Measurements from ENCODE around the gene HCN1. TPM values are rescaled to one million over a fixed set of nuclear protein-coding genes. Genes with fewer than 3 reads are reported as not detected.

Gene HCN1
- total and polyA plus RNA-seq, 2 of the 8 experiments (the other 6 are each of a cell fraction or from before 2014, with no cell fraction given) = 1.1 to 6.7 TPM

DNA sequence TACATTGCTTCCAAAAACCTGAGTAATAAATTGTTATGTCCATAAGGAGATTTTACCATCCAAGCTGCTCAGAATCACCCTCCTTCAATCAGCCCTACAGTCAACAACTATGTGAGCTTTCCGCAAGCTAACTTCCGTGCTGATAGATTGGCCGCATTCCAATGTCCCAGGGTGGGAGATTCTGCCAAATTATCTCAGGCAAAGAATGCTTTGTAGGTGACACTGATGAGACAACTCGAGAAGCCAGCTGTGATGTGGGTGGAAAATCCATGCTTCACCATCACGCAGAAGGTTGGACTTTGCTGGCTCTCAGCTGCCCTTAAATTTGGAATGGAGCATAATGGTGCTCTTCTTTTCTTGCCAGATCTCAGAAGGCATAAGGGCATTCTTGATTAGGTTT is 44.9 kb upstream of the HCN1 start:
- DNase-seq (ENCODE audit: low read depth in 1 of 2, low spot score in 2 of 2) (no peak), FAIRE-seq (peak; percentile 45)
- Histone ChIP-seq H3K27ac (ENCODE audit: low read depth, low read length) (no peak overlapping the region), H3K18ac (ENCODE audit: extremely low read depth, low read length) (no peak overlapping the region), H3K36me3 (ENCODE audit: control insufficient read depth in 2 of 4, insufficient read depth in 4 of 4, low read length in 3 of 4) (no peaks in the 10 kb centered on the region), H3K4me3 (ENCODE audit: extremely low read depth in 1 of 4, insufficient read depth in 2 of 4, low read depth in 3 of 4, low read length in 4 of 4) (no peak overlapping the region), H3K79me2 (ENCODE audit: control insufficient read depth in 1 of 2, insufficient read depth in 2 of 2, low read length in 2 of 2) (no peaks in the 10 kb centered on the region), H3K14ac (ENCODE audit: insufficient read length) (no peak overlapping the region), H4K8ac (ENCODE audit: extremely low read depth, insufficient read depth, low read length) (no peak overlapping the region), H3K4ac (replicated peaks; ENCODE audit: insufficient read length, low read depth, low read length) (no peak overlapping the region), H2BK120ac (replicated peaks; ENCODE audit: low read depth, low read length) (no peak overlapping the region), H3K56ac (replicated peaks; ENCODE audit: insufficient read length, low read depth, low read length) (no peak overlapping the region), H3K9me3 (ENCODE audit: insufficient read depth in 2 of 2, low read depth in 1 of 2, low read length in 1 of 2) (no peaks in the 10 kb centered on the region), H3K79me1 (ENCODE audit: low read depth, low read length) (no peaks in the 10 kb centered on the region), H4K5ac (ENCODE audit: insufficient read length, low read depth, low read length) (no peak overlapping the region), H3K9ac (replicated peaks in 1 of 4; ENCODE audit: extremely low read depth in 1 of 4, low read depth in 3 of 4, low read length in 3 of 4) (no peak overlapping the region), H2BK12ac (ENCODE audit: low read depth, low read length) (no peak overlapping the region), H3K27me3 (replicated peaks in 1 of 4; ENCODE audit: control insufficient read depth in 3 of 4, extremely low read depth in 1 of 4, insufficient read depth in 3 of 4, low read length in 3 of 4) (no peaks in the 10 kb centered on the region), H4K20me1 (replicated peaks in 1 of 2; ENCODE audit: control insufficient read depth in 1 of 2, insufficient read depth in 2 of 2, low read length in 2 of 2) (no peaks in the 10 kb centered on the region), H2BK5ac (ENCODE audit: low read depth, low read length) (no peak overlapping the region), H3K23ac (ENCODE audit: insufficient read length) (no peak overlapping the region), H2AFZ (ENCODE audit: low read length) (peak overlapping the region; percentile 61; the same call in 1 of the 2 replicates), H3K23me2 (ENCODE audit: low read depth, low read length) (no peaks in the 10 kb centered on the region; the same call in 1 of the 2 replicates), H3K4me1 (replicated peaks in 1 of 4; ENCODE audit: control insufficient read depth in 3 of 4, insufficient read depth in 4 of 4, low read length in 3 of 4) (0 out of 7 replicates have a peak, but pooled peaks cover 0 to 1% (median 0%) of the 10 kb centered on the region in 4 experiments), H4K91ac (replicated peaks; ENCODE audit: insufficient read length, low read length) (no peak overlapping the region), H3K4me2 (ENCODE audit: insufficient read depth in 1 of 2, low read depth in 2 of 2, low read length in 2 of 2) (no peak overlapping the region), H2BK20ac (ENCODE audit: low read length) (no peak overlapping the region), H2AK5ac (ENCODE audit: low read depth, low read length) (no peak overlapping the region), H2BK15ac (ENCODE audit: low read length) (no peak overlapping the region)
- CTCF ChIA-PET (ENCODE audit: partially characterized antibody) = no interaction called here
- TF ChIP-seq CHD2 (IDR thresholded peaks at IDR 0.05; ENCODE audit: low read length) (no peak), SIN3A (conservative IDR thresholded peaks at IDR 0.05 in 1 of 2, IDR thresholded peaks at IDR 0.05 in 1 of 2; ENCODE audit: low read depth in 1 of 2, low read length in 2 of 2) (0 out of 4 replicates have a peak, but pooled peaks of 1 of the 2 experiments have one; percentile 43), TEAD4 (IDR thresholded peaks at IDR 0.05; ENCODE audit: low read depth, low read length) (peak; percentile 75; the same call in 1 of the 2 replicates), HDAC2 (IDR thresholded peaks at IDR 0.05; ENCODE audit: borderline replicate concordance in 1 of 2, low read depth in 2 of 2, low read length in 2 of 2) (0 out of 4 replicates have a peak, but pooled peaks of 1 of the 2 experiments have one; percentile 29), YY1 (IDR thresholded peaks at IDR 0.05; ENCODE audit: low read depth, low read length) (no peak)
- POLR2A ChIA-PET (ENCODE audit: partially characterized antibody) = no interaction called here
- WGBS, 2 experiments (ENCODE audit: extremely low coverage in 1 of 2, insufficient coverage in 1 of 2, insufficient read length in 1 of 2, insufficient replicate concordance in 2 of 2, low coverage in 1 of 2, low lambda C conversion rate in 2 of 2, missing lambda C conversion rate in 1 of 2) = 51% methylated on average over 5 of the region's 5 CpGs; no CpG with 5 or more reads in 1 of the 2 experiments

All from H1 (cell line).